Gastroesophageal sphincter (tissue), 3 donors: ENCODE data around the gene TREM2.

ENCODE experiments used
- EP300 ChIP-seq: sonication (generic); formaldehyde crosslinking; IDR thresholded peaks from one replicate; pipeline ENCODE4 v1.6.1; 2017; ENCODE audit warnings: antibody characterized with exemption, mild to moderate bottlenecking
- POLR2A ChIP-seq, 2 donors: fragments of 450-650 bp; IDR thresholded peaks; one replicate each; pipeline ENCODE4 v1.6.1; 2017; ENCODE audit warnings: antibody characterized with exemption in 2 of 2, mild to moderate bottlenecking in 2 of 2, moderate library complexity in 1 of 2
- TF ChIP-seq, protein P1 (sequence below), 4 experiments: fragments of 200-600 bp in 2 of 4; fragments of 450-650 bp in 2 of 4; sonication (generic) in 1 of 4; IDR thresholded peaks; one replicate each; pipeline ENCODE4 v1.5.1; 2017 to 2019; ENCODE audit warnings: antibody characterized with exemption in 4 of 4, mild to moderate bottlenecking in 2 of 4, moderate library complexity in 2 of 4

GRCh38 chr6:41160933-41161332 is 2.0 kb downstream of the TREM2 start:
- TF ChIP-seq, protein P1, sequence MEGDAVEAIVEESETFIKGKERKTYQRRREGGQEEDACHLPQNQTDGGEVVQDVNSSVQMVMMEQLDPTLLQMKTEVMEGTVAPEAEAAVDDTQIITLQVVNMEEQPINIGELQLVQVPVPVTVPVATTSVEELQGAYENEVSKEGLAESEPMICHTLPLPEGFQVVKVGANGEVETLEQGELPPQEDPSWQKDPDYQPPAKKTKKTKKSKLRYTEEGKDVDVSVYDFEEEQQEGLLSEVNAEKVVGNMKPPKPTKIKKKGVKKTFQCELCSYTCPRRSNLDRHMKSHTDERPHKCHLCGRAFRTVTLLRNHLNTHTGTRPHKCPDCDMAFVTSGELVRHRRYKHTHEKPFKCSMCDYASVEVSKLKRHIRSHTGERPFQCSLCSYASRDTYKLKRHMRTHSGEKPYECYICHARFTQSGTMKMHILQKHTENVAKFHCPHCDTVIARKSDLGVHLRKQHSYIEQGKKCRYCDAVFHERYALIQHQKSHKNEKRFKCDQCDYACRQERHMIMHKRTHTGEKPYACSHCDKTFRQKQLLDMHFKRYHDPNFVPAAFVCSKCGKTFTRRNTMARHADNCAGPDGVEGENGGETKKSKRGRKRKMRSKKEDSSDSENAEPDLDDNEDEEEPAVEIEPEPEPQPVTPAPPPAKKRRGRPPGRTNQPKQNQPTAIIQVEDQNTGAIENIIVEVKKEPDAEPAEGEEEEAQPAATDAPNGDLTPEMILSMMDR (IDR thresholded peaks at IDR 0.05), result no peak
- TF ChIP-seq EP300 (no peak), POLR2A (IDR thresholded peaks at IDR 0.05) (no peak)
